HG03045 (cell line): ENCODE measurements around the gene MYCBPAP.

Source experiments
- ATAC-seq: cut with Tn5 transposase; IDR thresholded peaks from one replicate; pipeline ENCODE4 v1.9.1; 2021; ENCODE audit warnings: mild to moderate bottlenecking, moderate library complexity; ENCODE audit not compliant: unreplicated experiment

The MYCBPAP gene

GRCh38 chr17:50507871-50508572, at the start of gene MYCBPAP:
Gene MYCBPAP (plus strand): TSS chr17:50508439. CDS start chr17:50508675, 236 bp downstream.
- ATAC-seq = no peak

- ATAC-seq = no peak
Observed at GRCh38 chr17:50458701-50459676, 49.2 kb upstream of the MYCBPAP start.

- ATAC-seq = no peak
Observed at GRCh38 chr17:50459756-50460155, 48.5 kb upstream of the MYCBPAP start.

- ATAC-seq = no peak
Observed at GRCh38 chr17:50460831-50461526, 47.3 kb upstream of the MYCBPAP start.

- ATAC-seq = no peak
Observed at GRCh38 chr17:50461550-50462132, 46.6 kb upstream of the MYCBPAP start.

- no peak for ATAC-seq
Observed at GRCh38 chr17:50462446-50462845, 45.8 kb upstream of the MYCBPAP start.

GRCh38 chr17:50464121-50464520, 44.1 kb upstream of the MYCBPAP start:
- ATAC-seq = no peak

GRCh38 chr17:50464736-50465135, 43.5 kb upstream of the MYCBPAP start:
- ATAC-seq = no peak

GRCh38 chr17:50465171-50465570, 43.1 kb upstream of the MYCBPAP start:
- no peak for ATAC-seq

GRCh38 chr17:50465635-50466034, 42.6 kb upstream of the MYCBPAP start:
- ATAC-seq = no peak

GRCh38 chr17:50466371-50467113, 41.7 kb upstream of the MYCBPAP start:
- ATAC-seq = no peak

GRCh38 chr17:50467114-50467854, 41.0 kb upstream of the MYCBPAP start:
- ATAC-seq = no peak

- ATAC-seq = no peak
Observed at GRCh38 chr17:50467855-50468303, 40.4 kb upstream of the MYCBPAP start.

GRCh38 chr17:50468304-50469207, 39.7 kb upstream of the MYCBPAP start, which contains the start of gene CHAD:
Gene CHAD (minus strand): TSS chr17:50468880. CDS start chr17:50468813, 67 bp downstream.
- no peak for ATAC-seq

- no peak for ATAC-seq
Observed at GRCh38 chr17:50469208-50469605, 39.0 kb upstream of the MYCBPAP start.

GRCh38 chr17:50469671-50470305, 38.5 kb upstream of the MYCBPAP start:
- ATAC-seq = no peak

- no peak for ATAC-seq
Observed at GRCh38 chr17:50470426-50470825, 37.8 kb upstream of the MYCBPAP start.
